Lung (tissue), 12 donors: ENCODE data around the gene ASB2. TPM values are rescaled to one million over a fixed set of nuclear protein-coding genes. Genes with fewer than 3 reads are reported as not detected.

Experiments used
- ATAC-seq: fragments of 200-7000 bp; cut with Tn5 transposase; one replicate; pipeline ENCODE4 v1.9.1; 2020; ENCODE audit warnings: moderate number of reproducible peaks; ENCODE audit not compliant: insufficient read depth, low FRiP score
- DNase-seq, 3 donors: peaks; one replicate each; pipeline ENCODE4 v3.0.0-alpha.2; 2013 to 2017
- H3K27ac ChIP-seq, 2 donors: one replicate each; pipeline ENCODE4 v1.5.1; 2013; ENCODE audit warnings: mild to moderate bottlenecking in 2 of 2, moderate library complexity in 2 of 2, control low read depth in 1 of 2, inconsistent platforms in 1 of 2, low read depth in 1 of 2, low read length in 1 of 2
- H3K27me3 ChIP-seq, 3 donors: one replicate each; pipeline ENCODE4 v1.5.1; 2013; ENCODE audit warnings: low read length in 2 of 3; ENCODE audit not compliant: control insufficient read depth in 3 of 3, insufficient read depth in 3 of 3
- H3K36me3 ChIP-seq, 4 donors: one replicate each; pipeline ENCODE4 v1.5.1; 2013; ENCODE audit warnings: low read length in 4 of 4, mild to moderate bottlenecking in 1 of 4, moderate library complexity in 1 of 4; ENCODE audit not compliant: control insufficient read depth in 4 of 4, insufficient read depth in 4 of 4
- H3K4me1 ChIP-seq, 5 donors: one replicate each; pipeline ENCODE4 v1.5.1; 2013; ENCODE audit warnings: low read length in 5 of 5, mild to moderate bottlenecking in 2 of 5, moderate library complexity in 1 of 5; ENCODE audit not compliant: control insufficient read depth in 5 of 5, insufficient read depth in 5 of 5
- H3K4me3 ChIP-seq: one replicate; pipeline ENCODE4 v1.5.1; 2013; ENCODE audit warnings: mild to moderate bottlenecking, control low read depth, moderate library complexity
- H3K9ac ChIP-seq, 2 donors: one replicate each; pipeline ENCODE4 v1.5.1; 2013; ENCODE audit warnings: low read length in 2 of 2, control low read depth in 1 of 2; ENCODE audit not compliant: insufficient read depth in 1 of 2
- H3K9me3 ChIP-seq, 4 donors: one replicate each; pipeline ENCODE4 v1.5.1; 2013; ENCODE audit warnings: low read length in 3 of 4, mild to moderate bottlenecking in 1 of 4, moderate library complexity in 1 of 4; ENCODE audit not compliant: control insufficient read depth in 4 of 4, insufficient read depth in 3 of 4
- WGBS, 2 donors: extraction: QIAGEN DNeasy Blood & Tissue Kit; methylation state at CpG; one replicate each; pipeline ENCODE4 v1.1.7; 2013; 5-methylcytosine and 5-hydroxymethylcytosine counted together
- polyA plus RNA-seq, 2 donors: library from polyadenylated mRNA; stranded (reverse); fragments of 200-250 nt; gene quantifications; one replicate each; pipeline ENCODE4 v1.2.1, GENCODE V29; 2013
- total RNA-seq, 2 donors: library from RNA; depleted of rRNA in 1 of 2; stranded (reverse); fragments of >200 nt in 1 of 2; gene quantifications; one replicate each; pipeline ENCODE4 v1.2.1, GENCODE V29; 2014 to 2021
- TF ChIP-seq, protein P1 (sequence below): IDR thresholded peaks from 2 replicates; pipeline ENCODE4 v1.5.1; 2012; ENCODE audit warnings: mild to moderate bottlenecking; ENCODE audit errors: control extremely low read depth, extremely low read depth
- donor health status: control.
- donor health status: control.
- donor health status: Bipolar disorder and iron deficiency.
- donor health status: healthy.
- donor health status: DM: yes; HTN: yes; CAD: no.

ASB2 gene
- total and polyA plus RNA-seq, 4 donors: 1.8 to 3.7 (median 2.6) TPM

DNA sequence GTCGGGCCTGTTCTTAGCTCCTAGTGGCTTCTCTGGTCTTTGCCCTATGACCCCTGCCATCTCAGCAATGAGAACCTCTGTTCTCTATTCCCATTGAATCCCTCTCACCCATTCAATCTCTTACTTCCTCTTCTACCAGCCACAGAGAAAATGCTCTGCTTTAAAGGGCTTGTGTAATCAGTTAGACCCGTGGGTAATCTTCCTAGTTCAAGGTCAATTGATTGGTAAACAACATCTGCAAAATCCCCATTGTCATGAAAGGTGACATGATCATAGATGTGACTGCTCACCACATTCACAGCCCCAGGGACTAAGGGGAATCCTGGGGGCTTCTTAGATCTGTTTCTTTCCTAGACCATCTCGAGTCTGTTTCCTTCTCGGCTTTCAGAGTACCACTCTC is 13.6 kb upstream of the ASB2 start:
- Histone ChIP-seq H3K36me3 (no peaks in the 10 kb centered on the region), H3K4me3 (no peak overlapping the region), H3K9ac (no peak overlapping the region), H3K4me1 (no peaks in the 10 kb centered on the region), H3K27ac (no peak overlapping the region), H3K9me3 (no peaks in the 10 kb centered on the region), H3K27me3 (no peaks in the 10 kb centered on the region)
- ATAC-seq (no peak), DNase-seq (no peak)
- 59 to 63% methylated on average over 4 of the region's 4 CpGs for WGBS, 2 donors
- TF ChIP-seq, protein P1, sequence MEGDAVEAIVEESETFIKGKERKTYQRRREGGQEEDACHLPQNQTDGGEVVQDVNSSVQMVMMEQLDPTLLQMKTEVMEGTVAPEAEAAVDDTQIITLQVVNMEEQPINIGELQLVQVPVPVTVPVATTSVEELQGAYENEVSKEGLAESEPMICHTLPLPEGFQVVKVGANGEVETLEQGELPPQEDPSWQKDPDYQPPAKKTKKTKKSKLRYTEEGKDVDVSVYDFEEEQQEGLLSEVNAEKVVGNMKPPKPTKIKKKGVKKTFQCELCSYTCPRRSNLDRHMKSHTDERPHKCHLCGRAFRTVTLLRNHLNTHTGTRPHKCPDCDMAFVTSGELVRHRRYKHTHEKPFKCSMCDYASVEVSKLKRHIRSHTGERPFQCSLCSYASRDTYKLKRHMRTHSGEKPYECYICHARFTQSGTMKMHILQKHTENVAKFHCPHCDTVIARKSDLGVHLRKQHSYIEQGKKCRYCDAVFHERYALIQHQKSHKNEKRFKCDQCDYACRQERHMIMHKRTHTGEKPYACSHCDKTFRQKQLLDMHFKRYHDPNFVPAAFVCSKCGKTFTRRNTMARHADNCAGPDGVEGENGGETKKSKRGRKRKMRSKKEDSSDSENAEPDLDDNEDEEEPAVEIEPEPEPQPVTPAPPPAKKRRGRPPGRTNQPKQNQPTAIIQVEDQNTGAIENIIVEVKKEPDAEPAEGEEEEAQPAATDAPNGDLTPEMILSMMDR: no peak

DNA sequence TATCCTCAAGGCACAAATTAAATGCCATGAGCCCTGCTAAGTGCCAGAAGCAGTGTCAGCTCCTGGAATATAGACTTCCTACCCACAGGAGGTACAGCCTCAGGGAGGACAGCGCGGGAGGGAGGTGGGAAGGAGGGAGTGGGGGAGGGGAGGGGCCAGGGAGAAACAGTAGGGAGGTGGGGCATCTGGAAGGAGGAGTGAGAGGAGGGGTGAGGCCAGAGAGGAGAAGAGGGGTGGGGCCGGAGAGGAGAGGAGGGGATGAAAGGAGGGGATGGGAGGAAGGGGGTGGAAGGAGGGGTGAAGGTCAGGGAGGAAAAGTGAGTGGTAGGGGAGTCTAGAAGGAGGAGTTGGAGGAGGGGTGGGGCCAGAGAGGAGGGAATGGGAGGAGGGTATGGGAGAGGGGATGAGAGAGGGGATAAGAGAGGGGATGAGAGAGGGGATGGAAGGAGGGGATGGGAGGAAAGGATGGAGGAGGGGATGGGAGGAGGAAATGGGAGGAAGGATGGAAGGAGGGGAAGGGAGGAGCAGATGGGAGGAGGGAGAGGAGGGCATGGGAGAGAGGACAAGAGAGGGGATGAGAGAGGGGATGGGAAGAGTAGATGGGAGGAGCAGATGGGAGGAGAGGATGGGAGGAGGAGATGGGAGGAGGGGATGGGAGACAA is 11.6 kb upstream of the ASB2 start:
- no peak for ATAC-seq
- Histone ChIP-seq H3K4me1 (no peaks in the 10 kb centered on the region), H3K27ac (peak overlapping the region in 1 of 2 donors; percentile 6), H3K36me3 (no peaks in the 10 kb centered on the region), H3K27me3 (no peaks in the 10 kb centered on the region), H3K9me3 (no peaks in the 10 kb centered on the region), H3K9ac (no peak overlapping the region), H3K4me3 (no peak overlapping the region)
- 68 to 74% methylated on average over 3 of the region's 3 CpGs for WGBS, 2 donors
- DNase-seq: no peak
- TF ChIP-seq, protein P1: no peak

DNA sequence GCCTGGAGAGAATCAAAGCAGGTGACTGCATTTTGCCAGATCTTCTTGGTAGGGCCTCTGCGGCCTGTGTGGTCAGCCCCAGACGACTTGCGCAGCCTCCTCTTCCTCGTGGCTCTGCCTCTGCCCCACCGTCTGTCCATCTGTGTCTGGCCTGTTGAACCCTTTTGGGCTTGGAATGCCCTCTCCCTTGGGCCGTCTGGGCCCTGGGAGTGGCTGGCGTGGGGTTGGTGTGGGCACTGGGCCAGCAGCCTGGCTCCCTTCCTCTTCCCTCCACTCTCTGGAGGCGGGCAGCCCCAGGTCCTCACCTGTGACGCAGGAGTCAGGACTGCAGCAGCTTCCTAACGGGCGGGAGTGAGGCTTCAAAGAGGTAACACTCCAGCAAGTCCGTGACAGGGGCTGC is 11.0 kb upstream of the ASB2 start:
- TF ChIP-seq, protein P1: no peak
- H3K27ac ChIP-seq: peak overlapping the region in 1 of 2 donors; percentile 6
- ATAC-seq (no peak), DNase-seq (no peak)
- no peak overlapping the region for H3K4me3 ChIP-seq
- H3K9me3 ChIP-seq: no peaks in the 10 kb centered on the region
- no peak overlapping the region for H3K9ac ChIP-seq
- WGBS, 2 donors: 67 to 69% methylated on average over 12 of the region's 12 CpGs
- H3K36me3 ChIP-seq: no peaks in the 10 kb centered on the region
- H3K4me1 ChIP-seq: peaks cover 0 to 2% (median 0%) of the 10 kb centered on the region in 5 donors
- H3K27me3 ChIP-seq: no peaks in the 10 kb centered on the region

DNA sequence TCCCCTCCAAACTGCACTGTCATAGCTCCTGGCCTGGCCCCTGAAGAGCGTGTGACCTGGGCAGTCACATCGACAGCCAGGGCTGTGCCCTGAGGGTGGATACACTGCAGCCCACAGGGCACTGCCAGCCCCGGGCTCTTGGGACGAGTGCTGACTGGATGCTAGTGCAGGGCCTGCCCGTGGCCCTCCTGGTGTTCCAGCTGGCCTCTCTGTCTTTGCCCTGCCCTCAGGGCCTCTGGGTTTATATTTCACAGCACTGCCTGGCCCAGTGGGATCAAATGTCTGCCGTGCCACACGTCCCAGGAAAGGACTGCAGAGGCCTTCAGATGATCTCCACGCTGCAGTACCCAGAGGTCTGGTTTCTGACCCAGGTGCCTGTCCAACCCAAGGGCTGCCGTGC is 10.6 kb upstream of the ASB2 start:
- ATAC-seq: no peak
- 67 to 70% methylated on average over 9 of the region's 9 CpGs for WGBS, 2 donors
- no peak for DNase-seq
- TF ChIP-seq, protein P1: no peak
- H3K9ac ChIP-seq: no peak overlapping the region
- peak overlapping the region in 1 of 2 donors; percentile 6 for H3K27ac ChIP-seq
- H3K9me3 ChIP-seq: no peaks in the 10 kb centered on the region
- H3K4me1 ChIP-seq: peaks cover 0 to 7% (median 0%) of the 10 kb centered on the region in 5 donors
- H3K4me3 ChIP-seq: no peak overlapping the region
- no peaks in the 10 kb centered on the region for H3K36me3 ChIP-seq
- H3K27me3 ChIP-seq: no peaks in the 10 kb centered on the region
